Erythroblast (primary cell): ENCODE data around the gene PARD3.

Experiments
- GATA1 ChIP-seq: IDR thresholded peaks from 2 replicates; pipeline ENCODE4 v1.6.1; 2011; ENCODE audit warnings: low read depth, mild to moderate bottlenecking, control low read depth, low read length, moderate library complexity
- POLR2A ChIP-seq: IDR thresholded peaks from 2 replicates; pipeline ENCODE4 v1.6.1; 2011; ENCODE audit warnings: mild to moderate bottlenecking, low read length

DNA sequence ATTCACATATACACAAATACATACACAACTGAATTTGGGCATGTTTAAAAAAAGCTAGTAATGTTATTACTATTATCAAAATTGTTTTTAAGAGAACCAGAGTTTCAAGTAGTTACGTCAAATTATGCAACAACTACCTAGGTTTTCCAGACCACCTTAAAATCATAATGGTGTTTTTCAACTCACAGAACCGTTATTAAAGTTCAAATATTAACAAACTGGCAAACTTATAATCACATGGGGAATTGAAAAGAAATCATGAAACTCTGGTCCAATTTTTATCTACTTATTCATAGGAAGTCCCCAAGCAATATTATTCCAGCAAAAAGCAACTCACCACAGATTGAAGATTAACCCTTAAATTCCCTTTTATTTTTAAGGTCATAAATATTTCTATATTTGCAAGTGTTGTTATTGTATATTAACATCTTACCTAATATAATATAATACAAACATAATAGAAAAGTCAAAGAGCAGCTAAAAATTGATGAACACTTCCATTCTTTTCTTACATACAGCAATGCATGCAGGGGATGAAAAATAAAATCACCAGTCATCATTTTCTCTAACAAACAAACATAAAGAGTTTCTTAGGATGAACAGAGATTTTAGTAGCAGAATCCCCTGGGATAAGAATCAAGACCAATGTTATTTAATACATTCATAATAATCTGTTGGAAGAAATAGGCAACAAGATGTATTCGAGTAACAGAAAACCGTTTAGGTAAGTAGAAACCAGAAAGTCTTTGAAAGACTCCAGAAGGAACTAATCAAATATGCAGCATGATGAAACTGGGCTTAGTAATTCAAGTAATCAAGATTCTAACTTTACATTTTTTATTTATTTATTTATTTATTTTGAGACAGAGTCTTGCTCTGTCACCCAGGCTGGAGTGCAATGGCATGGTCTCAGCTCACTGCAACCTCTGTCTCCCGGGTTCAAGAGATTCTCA lies 391.1 kb downstream of the PARD3 start:
- TF ChIP-seq POLR2A (no peak), GATA1 (no peak)
